Measurements from ENCODE around the gene DDX51.

- no peak for TF ChIP-seq CTCF (IDR thresholded peaks at IDR 0.05)
- no peak for TF ChIP-seq POLR2A (IDR thresholded peaks at IDR 0.05)
Measured at GRCh38 chr12:132121283-132121682, 22.8 kb downstream of the DDX51 start.
